H9 (cell line): Measurements from ENCODE around the gene DRD4. TPM values are rescaled to one million over a fixed set of nuclear protein-coding genes. Genes with fewer than 3 reads are reported as not detected.
A peak's percentile ranks its signal among the peaks of the same experiment; 100 is the strongest.

Experiments used
- DNase-seq: peaks from one replicate; pipeline ENCODE4 v3.0.0-alpha.2; 2017
- H2AFZ ChIP-seq: one replicate; pipeline ENCODE4 v1.6.1; 2013; ENCODE audit warnings: mild to moderate bottlenecking, low read length, control low read depth, moderate library complexity
- H2AK5ac ChIP-seq: 2 replicates; pipeline ENCODE4 v1.6.1; 2013; ENCODE audit warnings: low read length, control low read depth, mixed read lengths; ENCODE audit not compliant: insufficient read length
- H2BK120ac ChIP-seq: one replicate; pipeline ENCODE4 v1.6.1; 2013; ENCODE audit warnings: low read depth, mild to moderate bottlenecking, low read length, control low read depth, inconsistent platforms; ENCODE audit not compliant: poor library complexity, severe bottlenecking
- H2BK12ac ChIP-seq: 2 replicates; pipeline ENCODE4 v1.6.1; 2013; ENCODE audit warnings: low read length, control low read depth, mixed read lengths, low read depth; ENCODE audit not compliant: insufficient read length
- H2BK15ac ChIP-seq: 2 replicates; pipeline ENCODE4 v1.6.1; 2013; ENCODE audit warnings: low read depth, low read length, control low read depth
- H2BK20ac ChIP-seq: one replicate; pipeline ENCODE4 v1.6.1; 2013; ENCODE audit warnings: low read depth, mild to moderate bottlenecking, low read length, control low read depth, inconsistent platforms; ENCODE audit not compliant: poor library complexity, severe bottlenecking
- H2BK5ac ChIP-seq: 2 replicates; pipeline ENCODE4 v1.6.1; 2013; ENCODE audit warnings: low read length, control low read depth, mixed read lengths; ENCODE audit not compliant: insufficient read length
- H3K14ac ChIP-seq: 2 replicates; pipeline ENCODE4 v1.6.1; 2013; ENCODE audit warnings: low read length, control low read depth; ENCODE audit not compliant: insufficient read depth
- H3K18ac ChIP-seq: 2 replicates; pipeline ENCODE4 v1.6.1; 2013; ENCODE audit warnings: low read depth, mild to moderate bottlenecking, mixed read lengths, low read length, control low read depth; ENCODE audit not compliant: insufficient read length
- H3K23ac ChIP-seq: 2 replicates; pipeline ENCODE4 v1.6.1; 2013; ENCODE audit warnings: low read length, control low read depth, mixed read lengths, low read depth; ENCODE audit not compliant: insufficient read length
- H3K23me2 ChIP-seq: 2 replicates; pipeline ENCODE4 v1.6.1; 2013; ENCODE audit warnings: low read depth, mild to moderate bottlenecking, mixed read lengths, low read length, control low read depth; ENCODE audit not compliant: insufficient read length, poor library complexity, severe bottlenecking
- H3K27ac ChIP-seq: 2 replicates; pipeline ENCODE4 v1.5.1; 2013; ENCODE audit warnings: low read length, control low read depth, mixed read lengths, low read depth; ENCODE audit not compliant: insufficient read length
- H3K27me3 ChIP-seq: 2 replicates; pipeline ENCODE4 v1.6.1; 2013; ENCODE audit warnings: low read length, control low read depth, inconsistent platforms; ENCODE audit not compliant: insufficient read depth
- H3K4ac ChIP-seq: 2 replicates; pipeline ENCODE4 v1.6.1; 2013; ENCODE audit warnings: low read depth, mild to moderate bottlenecking, control low read depth, inconsistent platforms, low read length, moderate library complexity
- H3K4me1 ChIP-seq: 2 replicates; pipeline ENCODE4 v1.6.1; 2013; ENCODE audit warnings: low read length, control low read depth, inconsistent platforms; ENCODE audit not compliant: insufficient read depth
- H3K4me2 ChIP-seq: 2 replicates; pipeline ENCODE4 v1.6.1; 2013; ENCODE audit warnings: low read length, control low read depth, mixed read lengths; ENCODE audit not compliant: insufficient read length, insufficient read depth
- H3K56ac ChIP-seq: 2 replicates; pipeline ENCODE4 v1.6.1; 2013; ENCODE audit warnings: low read depth, mild to moderate bottlenecking, mixed read lengths, low read length, control low read depth; ENCODE audit not compliant: insufficient read length
- H3K79me1 ChIP-seq: 2 replicates; pipeline ENCODE4 v1.6.1; 2013; ENCODE audit warnings: low read depth, mild to moderate bottlenecking, moderate library complexity, low read length, control low read depth, inconsistent platforms; ENCODE audit not compliant: insufficient read depth, poor library complexity, severe bottlenecking
- H3K79me2 ChIP-seq: 2 replicates; pipeline ENCODE4 v1.6.1; 2013; ENCODE audit warnings: low read length, control low read depth, inconsistent platforms; ENCODE audit not compliant: insufficient read depth
- H3K9ac ChIP-seq: 2 replicates; pipeline ENCODE4 v1.6.1; 2013; ENCODE audit warnings: low read length, control low read depth, mixed read lengths; ENCODE audit not compliant: insufficient read length; ENCODE audit errors: extremely low read depth
- H3K9me3 ChIP-seq: one replicate; pipeline ENCODE4 v1.6.1; 2013; ENCODE audit warnings: low read depth, low read length, inconsistent platforms; ENCODE audit not compliant: control insufficient read depth
- H3T11ph ChIP-seq: one replicate; pipeline ENCODE4 v1.6.1; 2013; ENCODE audit warnings: mild to moderate bottlenecking, low read length, control low read depth, inconsistent platforms
- H4K20me1 ChIP-seq: one replicate; pipeline ENCODE4 v1.6.1; 2013; ENCODE audit not compliant: control insufficient read depth, insufficient read length, insufficient read depth
- H4K5ac ChIP-seq: 2 replicates; pipeline ENCODE4 v1.6.1; 2013; ENCODE audit warnings: low read depth, mild to moderate bottlenecking, mixed read lengths, low read length, control low read depth; ENCODE audit not compliant: insufficient read length
- H4K8ac ChIP-seq: replicated peaks from 2 replicates; pipeline ENCODE4 v1.6.1; 2013; ENCODE audit warnings: low read length, control low read depth, mixed read lengths, low read depth; ENCODE audit not compliant: insufficient read length
- H4K91ac ChIP-seq: 2 replicates; pipeline ENCODE4 v1.6.1; 2013; ENCODE audit warnings: low read depth, mild to moderate bottlenecking, moderate library complexity, mixed read lengths, low read length, control low read depth; ENCODE audit not compliant: insufficient read length
- H3K27ac Mint-ChIP-seq, 3 experiments: 2 replicates in 2 of 3; 3 replicates in 1 of 3; pipeline ENCODE4 v1.8.0; 2020 to 2021; ENCODE audit warnings: mixed read lengths in 3 of 3, mild to moderate bottlenecking in 1 of 3, moderate library complexity in 1 of 3
- H3K27me3 Mint-ChIP-seq: 2 replicates; pipeline ENCODE4 v1.8.0; 2021; ENCODE audit warnings: low read depth, mild to moderate bottlenecking, moderate library complexity, mixed read lengths
- H3K36me3 Mint-ChIP-seq, 3 experiments: 2 replicates in 2 of 3; 3 replicates in 1 of 3; pipeline ENCODE4 v1.8.0; 2020 to 2021; ENCODE audit warnings: low read depth in 3 of 3, mixed read lengths in 3 of 3; ENCODE audit not compliant: insufficient read depth in 1 of 3
- H3K4me1 Mint-ChIP-seq, 2 experiments: 2 replicates each; pipeline ENCODE4 v1.8.0; 2020; ENCODE audit warnings: mixed read lengths in 2 of 2
- H3K4me3 Mint-ChIP-seq, 2 experiments: 2 replicates in 1 of 2; 3 replicates in 1 of 2; pipeline ENCODE4 v1.8.0; 2020 to 2021; ENCODE audit warnings: mild to moderate bottlenecking in 2 of 2, mixed read lengths in 2 of 2, moderate library complexity in 1 of 2
- H3K9me3 Mint-ChIP-seq, 2 experiments: 2 replicates in 1 of 2; 3 replicates in 1 of 2; pipeline ENCODE4 v1.8.0; 2020; ENCODE audit warnings: mild to moderate bottlenecking in 2 of 2, mixed read lengths in 2 of 2, moderate library complexity in 1 of 2
- CTCF ChIP-seq: fragments of 200-600 bp; sonication (generic); conservative IDR thresholded peaks from 3 replicates; pipeline ENCODE4 v1.8.0; 2021; ENCODE audit warnings: antibody characterized with exemption, mild to moderate bottlenecking
- WGBS: extraction: QIAGEN DNeasy Blood & Tissue Kit; methylation state at CpG from one replicate; pipeline ENCODE4 v1.1.7; 2013; ENCODE audit warnings: missing lambda C conversion rate, low lambda C conversion rate, mixed read lengths; ENCODE audit not compliant: insufficient read length; ENCODE audit errors: extremely low coverage; 5-methylcytosine and 5-hydroxymethylcytosine counted together
- long read RNA-seq: library from polyadenylated mRNA; unstranded; transcript quantifications from one replicate; pipeline ENCODE4 v2.0.0, GENCODE V29; 2020
- total RNA-seq: library from RNA; stranded (reverse); gene quantifications from 2 replicates; pipeline ENCODE4 v1.2.1, GENCODE V29; 2021

DRD4 gene
- total RNA-seq = 6.2 and 6.8 TPM in 2 replicates
- long read RNA-seq, partial matches to known transcripts = 0 of 1 reads
- long read RNA-seq, other reads (novel, unspliced or antisense) = 1 of 1 reads

DNA sequence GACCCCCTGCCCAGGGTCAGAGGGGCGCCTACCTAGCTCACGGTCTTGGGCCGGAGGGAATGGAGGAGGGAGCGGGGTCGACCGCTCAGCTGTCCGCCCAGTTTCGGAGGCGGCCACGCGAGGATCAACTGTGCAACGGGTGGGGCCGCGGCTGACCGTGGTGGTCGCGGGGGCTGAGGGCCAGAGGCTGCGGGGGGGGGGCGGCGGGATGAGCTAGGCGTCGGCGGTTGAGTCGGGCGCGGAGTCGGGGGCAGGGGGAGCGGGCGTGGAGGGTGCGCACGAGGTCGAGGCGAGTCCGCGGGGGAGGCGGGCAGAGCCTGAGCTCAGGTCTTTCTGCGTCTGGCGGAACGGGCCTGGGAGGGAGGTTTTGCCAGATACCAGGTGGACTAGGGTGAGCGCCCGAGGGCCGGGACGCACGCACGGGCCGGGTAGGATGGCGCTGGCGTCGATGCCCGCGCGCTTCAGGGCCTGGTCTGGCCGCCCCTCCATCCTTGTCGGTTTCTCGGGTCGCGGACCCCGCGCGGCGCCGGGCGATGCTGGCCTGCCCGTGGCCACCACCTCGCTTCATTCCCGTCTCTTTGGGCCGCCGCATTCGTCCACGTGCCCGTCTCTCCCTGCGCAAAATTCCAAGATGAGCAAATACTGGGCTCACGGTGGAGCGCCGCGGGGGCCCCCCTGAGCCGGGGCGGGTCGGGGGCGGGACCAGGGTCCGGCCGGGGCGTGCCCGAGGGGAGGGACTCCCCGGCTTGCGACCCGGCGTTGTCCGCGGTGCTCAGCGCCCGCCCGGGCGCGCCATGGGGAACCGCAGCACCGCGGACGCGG is at the start of gene DRD4:
DRD4 (plus strand) TSS at position 759 of the 822 bp plus-strand sequence; CDS start at position 795, 36 bp downstream.
- H3K27me3 Mint-ChIP-seq = peaks cover 56% of the 10 kb centered on the region
- H3K27ac ChIP-seq = no peak within 1 kb of the TSS

More for the DNA sequence above, at the start of gene DRD4:
- H3K27ac Mint-ChIP-seq = no peak within 1 kb of the TSS; a peak in 1 of 7 replicates
- H3K4me1 Mint-ChIP-seq = peaks cover 18 to 28% of the 10 kb centered on the region in 2 experiments
- no peak within 1 kb of the TSS for H2BK12ac ChIP-seq
- no peak within 1 kb of the TSS for H2AK5ac ChIP-seq
- no peaks in the 10 kb centered on the region; a peak in 2 of 5 replicates for H3K9me3 Mint-ChIP-seq
- no peak within 1 kb of the TSS for H2AFZ ChIP-seq
- H2BK5ac ChIP-seq = no peak within 1 kb of the TSS
- TF ChIP-seq CTCF = no peak
- no peak within 1 kb of the TSS; the same call in 1 of the 2 replicates for H3K4ac ChIP-seq
- no peaks in the 10 kb centered on the region for H3K9me3 ChIP-seq
- no peaks in the 10 kb centered on the region for H3K79me1 ChIP-seq
- H3K27me3 ChIP-seq = peaks cover 33% of the 10 kb centered on the region
- H3K9ac ChIP-seq = no peak within 1 kb of the TSS
- H4K8ac ChIP-seq = no peak within 1 kb of the TSS
- no peak within 1 kb of the TSS for H4K5ac ChIP-seq
- H3K18ac ChIP-seq = peak within 1 kb of the TSS; percentile 72
- DNase-seq = peak; percentile 60
- H2BK15ac ChIP-seq = no peak within 1 kb of the TSS
- H2BK120ac ChIP-seq = no peak within 1 kb of the TSS
- peak within 1 kb of the TSS; percentile 73 for H3K14ac ChIP-seq
- no peak within 1 kb of the TSS for H4K91ac ChIP-seq
- peaks cover 0 to 12% (median 0%) of the 10 kb centered on the region in 3 experiments; a peak in 2 of 7 replicates for H3K36me3 Mint-ChIP-seq
- no CpG with 5 or more reads among the region's 100 CpGs for WGBS
- H4K20me1 ChIP-seq = no peaks in the 10 kb centered on the region
- H3K79me2 ChIP-seq = no peaks in the 10 kb centered on the region
- H3K56ac ChIP-seq = no peak within 1 kb of the TSS
- peak within 1 kb of the TSS; percentile 33 for H3K4me2 ChIP-seq
- no peaks in the 10 kb centered on the region; the same call in 1 of the 2 replicates for H3K4me1 ChIP-seq
- peaks cover 19% of the 10 kb centered on the region for H3K23me2 ChIP-seq
- H3K23ac ChIP-seq = no peak within 1 kb of the TSS
- H3T11ph ChIP-seq = no peak within 1 kb of the TSS
- peak within 1 kb of the TSS; percentile 66 to 80 for H3K4me3 Mint-ChIP-seq
- no peak within 1 kb of the TSS for H2BK20ac ChIP-seq
